GM12875 (cell line): Measurements from ENCODE around the gene LARP6.

Experiments used
- H3K4me3 ChIP-seq: one replicate; pipeline ENCODE4 v1.5.1; 2011; ENCODE audit warnings: low read depth, low read length, control low read depth
- CTCF ChIP-seq: IDR thresholded peaks from 2 replicates; pipeline ENCODE4 v1.5.1; 2011; ENCODE audit warnings: low read depth, mild to moderate bottlenecking, control low read depth, inconsistent platforms, low read length, moderate library complexity, borderline replicate concordance; ENCODE audit not compliant: insufficient read depth

Gene LARP6

DNA sequence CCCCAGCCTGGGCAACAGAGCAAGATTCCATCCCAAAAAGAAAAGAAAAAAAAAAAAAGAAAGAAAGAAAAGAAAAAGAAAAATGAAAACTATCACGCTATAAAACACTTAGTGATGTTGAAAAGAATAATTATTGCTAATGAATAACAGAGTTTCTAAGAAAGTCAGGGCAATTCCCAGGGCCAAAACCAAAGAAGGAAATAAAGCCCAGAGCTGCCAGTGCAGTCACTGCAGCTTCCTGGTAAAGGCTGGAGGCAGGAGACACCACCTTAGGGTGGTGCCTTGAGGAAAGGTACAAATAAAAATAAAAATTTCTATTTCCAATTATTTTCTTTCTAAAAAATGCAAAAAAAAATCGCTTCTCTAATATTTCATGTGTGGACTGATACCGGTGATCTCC lies 70.9 kb downstream of the LARP6 start:
- TF ChIP-seq CTCF, result no peak
- H3K4me3 ChIP-seq, result no peak overlapping the region

DNA sequence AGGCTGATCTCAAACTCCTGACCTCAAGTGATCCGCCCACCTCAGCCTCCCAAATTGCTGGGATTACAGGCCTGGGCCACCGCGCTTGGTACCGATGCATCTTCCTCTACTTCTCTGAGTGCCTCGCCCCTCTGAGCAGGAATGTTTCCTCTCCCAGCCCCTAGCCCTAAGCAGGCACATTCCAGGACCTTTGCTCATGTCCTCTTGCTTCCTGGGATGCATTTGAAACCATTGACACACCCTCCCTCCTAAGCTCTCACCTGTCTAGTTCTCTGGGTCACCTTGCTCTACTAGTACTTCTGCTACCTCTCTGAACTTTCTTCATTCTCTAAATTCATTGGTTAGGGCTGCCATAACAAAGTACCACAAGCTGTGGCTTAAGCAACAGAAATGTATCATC lies 72.7 kb downstream of the LARP6 start:
- no peak overlapping the region for H3K4me3 ChIP-seq
- no peak for TF ChIP-seq CTCF
